Activated CD8-positive, alpha-beta memory T cell treated with anti-CD3 and anti-CD28 coated beads, Interleukin-2, amount 50 U/mL, for 24 hours (primary cell): ENCODE data around the gene CTIF.

ENCODE experiments used
- DNase-seq: peaks from one replicate; pipeline ENCODE4 v3.0.0-alpha.2; 2020; ENCODE audit errors: extremely low read depth

The CTIF gene

GRCh38 chr18:48818329-48819254 lies 279.8 kb downstream of the CTIF start:
- DNase-seq: no peak

GRCh38 chr18:48819276-48819675 lies 280.4 kb downstream of the CTIF start:
- DNase-seq: no peak

- DNase-seq: no peak
These were observed 281.1 kb downstream of the CTIF start for GRCh38 chr18:48819781-48820482.

GRCh38 chr18:48820483-48821250 lies 281.8 kb downstream of the CTIF start:
- no peak for DNase-seq

GRCh38 chr18:48821251-48821590 lies 282.4 kb downstream of the CTIF start:
- DNase-seq: no peak

- no peak for DNase-seq
These were observed 283.0 kb downstream of the CTIF start for GRCh38 chr18:48821845-48822244.

- DNase-seq: no peak
These were observed 285.6 kb downstream of the CTIF start for GRCh38 chr18:48824231-48824970.

- no peak for DNase-seq
These were observed 286.4 kb downstream of the CTIF start for GRCh38 chr18:48825101-48825745.

- DNase-seq: no peak
These were observed 287.4 kb downstream of the CTIF start for GRCh38 chr18:48826271-48826670.

- no peak for DNase-seq
These were observed 288.0 kb downstream of the CTIF start for GRCh38 chr18:48826806-48827205.

GRCh38 chr18:48827291-48828193 lies 288.7 kb downstream of the CTIF start:
- DNase-seq: no peak

GRCh38 chr18:48828194-48828545 lies 289.3 kb downstream of the CTIF start:
- DNase-seq: no peak

GRCh38 chr18:48828691-48829442 lies 290.0 kb downstream of the CTIF start:
- no peak for DNase-seq

GRCh38 chr18:48829443-48830149 lies 290.8 kb downstream of the CTIF start:
- no peak for DNase-seq

GRCh38 chr18:48831113-48831759 lies 292.4 kb downstream of the CTIF start:
- no peak for DNase-seq

GRCh38 chr18:48831802-48832201 lies 293.0 kb downstream of the CTIF start:
- DNase-seq: no peak

GRCh38 chr18:48832938-48833700 lies 294.3 kb downstream of the CTIF start:
- DNase-seq: no peak
